Adipocyte (in vitro differentiated cells): ENCODE data around the gene ZMYM4.
A peak's percentile ranks its signal among the peaks of the same experiment; 100 is the strongest.

ENCODE experiments used
- DNase-seq: peaks from one replicate; pipeline ENCODE4 v3.0.0-alpha.2; 2015; ENCODE audit warnings: low read depth
- H3K27me3 ChIP-seq: replicated peaks from 2 replicates; pipeline ENCODE4 v1.7.0; 2013; ENCODE audit warnings: mild to moderate bottlenecking, low read length, moderate library complexity; ENCODE audit not compliant: control insufficient read depth, insufficient read depth
- H3K36me3 ChIP-seq: 2 replicates; pipeline ENCODE4 v1.7.0; 2013; ENCODE audit warnings: low read length, mild to moderate bottlenecking, moderate library complexity; ENCODE audit not compliant: control insufficient read depth, insufficient read depth, severe bottlenecking
- H3K4me1 ChIP-seq: 2 replicates; pipeline ENCODE4 v1.7.0; 2013; ENCODE audit warnings: mild to moderate bottlenecking, low read length, moderate library complexity; ENCODE audit not compliant: control insufficient read depth, insufficient read depth
- H3K4me3 ChIP-seq: 2 replicates; pipeline ENCODE4 v1.7.0; 2013; ENCODE audit warnings: mild to moderate bottlenecking, low read length, moderate library complexity
- H3K9ac ChIP-seq: 2 replicates; pipeline ENCODE4 v1.7.0; 2013; ENCODE audit warnings: mild to moderate bottlenecking, low read length, moderate library complexity
- H3K9me3 ChIP-seq: 2 replicates; pipeline ENCODE4 v1.7.0; 2013; ENCODE audit warnings: mild to moderate bottlenecking, low read length, moderate library complexity; ENCODE audit not compliant: control insufficient read depth

Gene ZMYM4

GRCh38 chr1:35442734-35443133, 174.2 kb downstream of the ZMYM4 start:
- H3K27me3 ChIP-seq: no peaks in the 10 kb centered on the region
- no peaks in the 10 kb centered on the region for H3K9me3 ChIP-seq
- peaks cover 47% of the 10 kb centered on the region for H3K36me3 ChIP-seq
- no peak overlapping the region for H3K9ac ChIP-seq
- no peak overlapping the region for H3K4me3 ChIP-seq
- no peak for DNase-seq
- peaks cover 9% of the 10 kb centered on the region for H3K4me1 ChIP-seq

GRCh38 chr1:35443768-35444518, 175.4 kb downstream of the ZMYM4 start:
- Histone ChIP-seq H3K9ac (no peak overlapping the region), H3K27me3 (no peaks in the 10 kb centered on the region), H3K4me3 (no peak overlapping the region), H3K4me1 (peaks cover 21% of the 10 kb centered on the region), H3K9me3 (no peaks in the 10 kb centered on the region), H3K36me3 (peaks cover 45% of the 10 kb centered on the region)
- no peak for DNase-seq

- Histone ChIP-seq H3K9me3 (no peaks in the 10 kb centered on the region), H3K27me3 (no peaks in the 10 kb centered on the region), H3K9ac (no peak overlapping the region), H3K4me1 (peaks cover 26% of the 10 kb centered on the region), H3K4me3 (no peak overlapping the region), H3K36me3 (peaks cover 40% of the 10 kb centered on the region)
- no peak for DNase-seq
Measured at GRCh38 chr1:35444519-35444774, 175.9 kb downstream of the ZMYM4 start.

- H3K27me3 ChIP-seq: no peaks in the 10 kb centered on the region
- H3K36me3 ChIP-seq: peaks cover 22% of the 10 kb centered on the region
Measured at GRCh38 chr1:35447278-35447677, 178.8 kb downstream of the ZMYM4 start.

GRCh38 chr1:35448344-35448801, 179.9 kb downstream of the ZMYM4 start:
- peak; percentile 91 for DNase-seq
- Histone ChIP-seq H3K4me1 (peaks cover 56% of the 10 kb centered on the region), H3K9me3 (no peaks in the 10 kb centered on the region), H3K9ac (peak overlapping the region; percentile 75), H3K36me3 (peaks cover 21% of the 10 kb centered on the region), H3K4me3 (peak overlapping the region; percentile 62), H3K27me3 (no peaks in the 10 kb centered on the region)

More at GRCh38 chr1:35447278-35447677, 178.8 kb downstream of the ZMYM4 start:
- DNase-seq: no peak
- Histone ChIP-seq H3K9ac (no peak overlapping the region), H3K4me1 (peaks cover 46% of the 10 kb centered on the region), H3K9me3 (no peaks in the 10 kb centered on the region), H3K4me3 (no peak overlapping the region)

- H3K9ac ChIP-seq: peak overlapping the region; percentile 75
- peak; percentile 87 for DNase-seq
- H3K27me3 ChIP-seq: no peaks in the 10 kb centered on the region
- H3K4me1 ChIP-seq: peaks cover 66% of the 10 kb centered on the region
- H3K4me3 ChIP-seq: peak overlapping the region; percentile 62
- H3K36me3 ChIP-seq: peaks cover 16% of the 10 kb centered on the region
- H3K9me3 ChIP-seq: no peaks in the 10 kb centered on the region
Measured at GRCh38 chr1:35449334-35450008, 181.0 kb downstream of the ZMYM4 start.

- DNase-seq: peak; percentile 93
- peaks cover 75% of the 10 kb centered on the region for H3K4me1 ChIP-seq
- H3K36me3 ChIP-seq: peaks cover 16% of the 10 kb centered on the region
Measured at GRCh38 chr1:35451125-35451528, 182.6 kb downstream of the ZMYM4 start.

GRCh38 chr1:35452106-35452774, 183.7 kb downstream of the ZMYM4 start:
- H3K9me3 ChIP-seq: no peaks in the 10 kb centered on the region
- no peak overlapping the region for H3K4me3 ChIP-seq
- H3K27me3 ChIP-seq: no peaks in the 10 kb centered on the region
- peaks cover 16% of the 10 kb centered on the region for H3K36me3 ChIP-seq
- peak overlapping the region; percentile 72 for H3K9ac ChIP-seq
- peaks cover 71% of the 10 kb centered on the region for H3K4me1 ChIP-seq
- peak; percentile 88 for DNase-seq

More at GRCh38 chr1:35451125-35451528, 182.6 kb downstream of the ZMYM4 start:
- Histone ChIP-seq H3K9ac (peak overlapping the region; percentile 75), H3K27me3 (no peaks in the 10 kb centered on the region), H3K9me3 (no peaks in the 10 kb centered on the region), H3K4me3 (no peak overlapping the region)

GRCh38 chr1:35453031-35453430, 184.5 kb downstream of the ZMYM4 start:
- Histone ChIP-seq H3K9ac (no peak overlapping the region), H3K27me3 (no peaks in the 10 kb centered on the region), H3K36me3 (peaks cover 16% of the 10 kb centered on the region), H3K4me1 (peaks cover 63% of the 10 kb centered on the region), H3K9me3 (no peaks in the 10 kb centered on the region), H3K4me3 (no peak overlapping the region)
- DNase-seq: no peak

GRCh38 chr1:35454176-35454575, 185.7 kb downstream of the ZMYM4 start:
- Histone ChIP-seq H3K36me3 (peaks cover 16% of the 10 kb centered on the region), H3K4me3 (peak overlapping the region; percentile 53), H3K9me3 (no peaks in the 10 kb centered on the region), H3K27me3 (no peaks in the 10 kb centered on the region), H3K4me1 (peaks cover 52% of the 10 kb centered on the region), H3K9ac (peak overlapping the region; percentile 41)
- DNase-seq: no peak

- Histone ChIP-seq H3K4me1 (peaks cover 47% of the 10 kb centered on the region), H3K9me3 (no peaks in the 10 kb centered on the region), H3K4me3 (peak overlapping the region; percentile 53), H3K27me3 (no peaks in the 10 kb centered on the region), H3K9ac (peak overlapping the region; percentile 41), H3K36me3 (peaks cover 16% of the 10 kb centered on the region)
- peak; percentile 88 for DNase-seq
Measured at GRCh38 chr1:35454616-35455015, 186.1 kb downstream of the ZMYM4 start.
